ENCODE results near the gene SEMA3G.

SEMA3G gene

DNA sequence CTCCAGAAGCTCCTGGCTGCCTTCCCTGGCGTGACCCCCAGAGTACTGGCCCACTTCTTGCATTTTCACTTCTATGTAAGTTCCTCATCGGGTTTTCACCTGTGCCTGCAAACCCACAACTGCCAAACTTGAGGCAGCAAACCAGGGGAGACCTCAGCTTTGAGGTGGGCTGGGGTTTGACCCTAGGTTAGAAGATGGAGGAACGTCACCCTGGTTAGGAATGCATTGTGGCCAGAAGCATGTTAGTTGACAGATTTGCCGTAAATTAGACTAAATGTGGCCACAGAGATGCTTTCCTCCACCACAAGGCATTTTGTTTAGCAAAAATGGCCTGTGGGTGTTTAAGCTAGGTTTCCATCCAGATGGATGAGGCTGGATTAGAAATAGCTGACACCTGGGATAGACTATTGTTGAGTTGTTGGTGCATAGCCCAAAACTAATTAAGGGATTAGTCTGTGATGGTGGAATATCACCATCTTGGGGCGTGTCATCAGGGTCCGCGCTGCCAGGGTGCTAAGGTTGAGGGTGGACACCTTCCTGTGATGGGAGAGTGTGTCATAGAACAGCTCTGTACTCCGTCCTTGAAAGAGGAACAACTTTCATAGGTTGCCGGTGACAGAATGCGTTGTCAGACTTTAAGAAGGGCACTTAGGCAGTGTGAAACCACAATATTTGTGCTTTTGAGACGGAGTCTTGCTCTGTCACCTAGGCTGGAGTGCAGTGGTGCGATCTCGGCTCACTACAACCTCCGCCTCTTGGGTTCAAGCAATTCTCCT is 14.1 kb upstream of the SEMA3G start:
- TF ChIP-seq TAF1 (IDR thresholded peaks at IDR 0.05; ENCODE audit: borderline replicate concordance, insufficient read depth, low read length) (no peak), FOXP2 (optimal IDR thresholded peaks at IDR 0.05; ENCODE audit: borderline replicate concordance, extremely low read depth, extremely low read length, insufficient read depth) (no peak)
- TF ChIP-seq, protein P1, sequence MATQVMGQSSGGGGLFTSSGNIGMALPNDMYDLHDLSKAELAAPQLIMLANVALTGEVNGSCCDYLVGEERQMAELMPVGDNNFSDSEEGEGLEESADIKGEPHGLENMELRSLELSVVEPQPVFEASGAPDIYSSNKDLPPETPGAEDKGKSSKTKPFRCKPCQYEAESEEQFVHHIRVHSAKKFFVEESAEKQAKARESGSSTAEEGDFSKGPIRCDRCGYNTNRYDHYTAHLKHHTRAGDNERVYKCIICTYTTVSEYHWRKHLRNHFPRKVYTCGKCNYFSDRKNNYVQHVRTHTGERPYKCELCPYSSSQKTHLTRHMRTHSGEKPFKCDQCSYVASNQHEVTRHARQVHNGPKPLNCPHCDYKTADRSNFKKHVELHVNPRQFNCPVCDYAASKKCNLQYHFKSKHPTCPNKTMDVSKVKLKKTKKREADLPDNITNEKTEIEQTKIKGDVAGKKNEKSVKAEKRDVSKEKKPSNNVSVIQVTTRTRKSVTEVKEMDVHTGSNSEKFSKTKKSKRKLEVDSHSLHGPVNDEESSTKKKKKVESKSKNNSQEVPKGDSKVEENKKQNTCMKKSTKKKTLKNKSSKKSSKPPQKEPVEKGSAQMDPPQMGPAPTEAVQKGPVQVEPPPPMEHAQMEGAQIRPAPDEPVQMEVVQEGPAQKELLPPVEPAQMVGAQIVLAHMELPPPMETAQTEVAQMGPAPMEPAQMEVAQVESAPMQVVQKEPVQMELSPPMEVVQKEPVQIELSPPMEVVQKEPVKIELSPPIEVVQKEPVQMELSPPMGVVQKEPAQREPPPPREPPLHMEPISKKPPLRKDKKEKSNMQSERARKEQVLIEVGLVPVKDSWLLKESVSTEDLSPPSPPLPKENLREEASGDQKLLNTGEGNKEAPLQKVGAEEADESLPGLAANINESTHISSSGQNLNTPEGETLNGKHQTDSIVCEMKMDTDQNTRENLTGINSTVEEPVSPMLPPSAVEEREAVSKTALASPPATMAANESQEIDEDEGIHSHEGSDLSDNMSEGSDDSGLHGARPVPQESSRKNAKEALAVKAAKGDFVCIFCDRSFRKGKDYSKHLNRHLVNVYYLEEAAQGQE (IDR thresholded peaks at IDR 0.05; ENCODE audit: insufficient read depth in 1 of 2, low read depth in 2 of 2, low read length in 2 of 2): no peak

DNA sequence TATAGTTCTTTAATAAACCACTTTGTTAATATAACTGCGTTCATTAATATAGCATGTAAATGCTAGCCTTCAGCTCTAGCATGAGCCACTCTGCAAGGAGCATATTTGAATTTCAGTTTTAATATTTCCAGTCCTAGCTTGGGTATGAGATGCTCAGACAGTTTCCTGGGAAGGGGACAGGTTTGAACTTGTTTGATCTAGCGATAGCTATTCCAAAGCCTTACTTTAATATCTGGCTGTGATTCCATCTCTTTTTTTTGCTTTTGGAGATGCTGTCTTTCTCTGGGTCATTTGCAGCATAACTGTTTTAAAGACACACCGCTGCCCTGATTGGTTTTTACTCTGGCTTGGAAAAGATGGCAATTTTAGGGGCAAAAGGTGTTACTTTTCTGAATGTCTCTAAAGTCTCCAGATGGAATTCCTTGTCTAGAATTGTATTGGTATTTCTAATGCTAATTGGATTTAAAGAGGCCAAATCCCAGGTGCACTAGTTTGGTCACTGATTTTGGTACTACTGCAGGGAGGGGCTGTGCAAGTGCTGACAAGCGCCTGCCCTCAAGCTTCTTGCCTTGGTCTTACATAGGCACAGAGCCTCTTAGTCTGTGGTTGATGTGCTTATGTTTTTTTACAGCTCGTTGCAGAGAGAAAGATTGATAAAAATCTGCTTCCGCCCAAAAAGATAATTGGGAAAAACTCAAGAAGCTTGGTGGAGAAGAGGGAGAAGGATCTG is 13.3 kb upstream of the SEMA3G start:
- TF ChIP-seq SIN3A (IDR thresholded peaks at IDR 0.05; ENCODE audit: borderline replicate concordance, insufficient read depth, low read length) (no peak), POLR2AphosphoS5 (IDR thresholded peaks at IDR 0.05; ENCODE audit: low read depth, low read length) (no peak), FOXP2 (optimal IDR thresholded peaks at IDR 0.05; ENCODE audit: borderline replicate concordance, extremely low read depth, extremely low read length, insufficient read depth) (no peak), TAF1 (IDR thresholded peaks at IDR 0.05; ENCODE audit: borderline replicate concordance, insufficient read depth, low read length) (no peak)
- TF ChIP-seq, protein P1 (IDR thresholded peaks at IDR 0.05; ENCODE audit: insufficient read depth in 1 of 2, low read depth in 2 of 2, low read length in 2 of 2): no peak

- no peak for TF ChIP-seq FOXP2 (optimal IDR thresholded peaks at IDR 0.05; ENCODE audit: borderline replicate concordance, extremely low read depth, extremely low read length, insufficient read depth)
- TF ChIP-seq TAF1 (IDR thresholded peaks at IDR 0.05; ENCODE audit: borderline replicate concordance, insufficient read depth, low read length): no peak
- TF ChIP-seq POLR2AphosphoS5 (IDR thresholded peaks at IDR 0.05; ENCODE audit: low read depth, low read length): no peak
- TF ChIP-seq SIN3A (IDR thresholded peaks at IDR 0.05; ENCODE audit: borderline replicate concordance, insufficient read depth, low read length): no peak
- TF ChIP-seq, protein P1 (IDR thresholded peaks at IDR 0.05; ENCODE audit: insufficient read depth in 1 of 2, low read depth in 2 of 2, low read length in 2 of 2): no peak
Observed at GRCh38 chr3:52456800-52457183, 11.9 kb upstream of the SEMA3G start.

DNA sequence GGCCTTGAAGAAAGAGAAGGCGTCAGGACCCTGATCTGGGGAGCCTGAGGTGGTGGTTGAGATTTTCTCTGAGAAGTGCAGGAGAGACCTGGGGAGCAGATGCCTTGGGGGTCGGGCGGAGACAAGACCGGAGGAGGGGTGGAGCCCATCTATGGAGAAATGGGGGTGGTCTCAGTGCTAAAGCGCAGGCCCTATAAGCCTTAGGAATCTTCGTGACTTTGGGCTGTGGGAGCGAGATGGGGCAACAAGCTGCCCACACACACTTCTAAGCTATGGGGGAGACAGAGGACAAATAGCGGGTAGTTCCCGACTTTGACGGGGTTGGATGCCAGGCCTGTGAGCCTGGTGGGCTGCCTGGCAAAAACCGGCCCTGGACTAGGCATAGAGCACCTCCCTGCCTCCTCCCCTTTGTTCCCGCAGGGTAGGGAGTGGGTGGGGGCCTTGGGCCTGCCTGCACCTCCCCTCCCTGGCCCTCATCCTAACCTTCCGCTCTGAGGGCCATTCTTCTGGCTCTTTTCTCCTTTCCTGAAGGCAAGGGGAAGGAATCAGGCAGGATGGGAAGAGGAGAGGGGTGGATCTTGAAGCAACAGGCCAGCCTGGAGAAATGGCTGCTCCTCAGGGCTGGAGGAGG is 11.4 kb upstream of the SEMA3G start:
- TF ChIP-seq TAF1 (IDR thresholded peaks at IDR 0.05; ENCODE audit: borderline replicate concordance, insufficient read depth, low read length) (no peak), POLR2AphosphoS5 (IDR thresholded peaks at IDR 0.05; ENCODE audit: low read depth, low read length) (no peak), FOXP2 (optimal IDR thresholded peaks at IDR 0.05; ENCODE audit: borderline replicate concordance, extremely low read depth, extremely low read length, insufficient read depth) (no peak), SIN3A (IDR thresholded peaks at IDR 0.05; ENCODE audit: borderline replicate concordance, insufficient read depth, low read length) (no peak)
- TF ChIP-seq, protein P1 (IDR thresholded peaks at IDR 0.05; ENCODE audit: insufficient read depth in 1 of 2, low read depth in 2 of 2, low read length in 2 of 2): no peak
